Stimulated activated CD4-positive, alpha-beta T cell treated with anti-CD3 and anti-CD28 coated beads, Interleukin-1b, Interleukin-23, amount 100 ng/mL, for 4 hours (primary cell): ENCODE results near the gene RFWD3.
"Not testable (repeated sequence)": the region's sequence is repeated elsewhere in the genome, so short reads cannot be mapped to it uniquely, and the experiment has no call there.

ENCODE experiments used
- DNase-seq, 2 donors: peaks; one replicate each; pipeline ENCODE4 v3.0.0-alpha.2; 2020; ENCODE audit warnings: low read depth in 2 of 2

Gene RFWD3, protein sequence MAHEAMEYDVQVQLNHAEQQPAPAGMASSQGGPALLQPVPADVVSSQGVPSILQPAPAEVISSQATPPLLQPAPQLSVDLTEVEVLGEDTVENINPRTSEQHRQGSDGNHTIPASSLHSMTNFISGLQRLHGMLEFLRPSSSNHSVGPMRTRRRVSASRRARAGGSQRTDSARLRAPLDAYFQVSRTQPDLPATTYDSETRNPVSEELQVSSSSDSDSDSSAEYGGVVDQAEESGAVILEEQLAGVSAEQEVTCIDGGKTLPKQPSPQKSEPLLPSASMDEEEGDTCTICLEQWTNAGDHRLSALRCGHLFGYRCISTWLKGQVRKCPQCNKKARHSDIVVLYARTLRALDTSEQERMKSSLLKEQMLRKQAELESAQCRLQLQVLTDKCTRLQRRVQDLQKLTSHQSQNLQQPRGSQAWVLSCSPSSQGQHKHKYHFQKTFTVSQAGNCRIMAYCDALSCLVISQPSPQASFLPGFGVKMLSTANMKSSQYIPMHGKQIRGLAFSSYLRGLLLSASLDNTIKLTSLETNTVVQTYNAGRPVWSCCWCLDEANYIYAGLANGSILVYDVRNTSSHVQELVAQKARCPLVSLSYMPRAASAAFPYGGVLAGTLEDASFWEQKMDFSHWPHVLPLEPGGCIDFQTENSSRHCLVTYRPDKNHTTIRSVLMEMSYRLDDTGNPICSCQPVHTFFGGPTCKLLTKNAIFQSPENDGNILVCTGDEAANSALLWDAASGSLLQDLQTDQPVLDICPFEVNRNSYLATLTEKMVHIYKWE

DNA sequence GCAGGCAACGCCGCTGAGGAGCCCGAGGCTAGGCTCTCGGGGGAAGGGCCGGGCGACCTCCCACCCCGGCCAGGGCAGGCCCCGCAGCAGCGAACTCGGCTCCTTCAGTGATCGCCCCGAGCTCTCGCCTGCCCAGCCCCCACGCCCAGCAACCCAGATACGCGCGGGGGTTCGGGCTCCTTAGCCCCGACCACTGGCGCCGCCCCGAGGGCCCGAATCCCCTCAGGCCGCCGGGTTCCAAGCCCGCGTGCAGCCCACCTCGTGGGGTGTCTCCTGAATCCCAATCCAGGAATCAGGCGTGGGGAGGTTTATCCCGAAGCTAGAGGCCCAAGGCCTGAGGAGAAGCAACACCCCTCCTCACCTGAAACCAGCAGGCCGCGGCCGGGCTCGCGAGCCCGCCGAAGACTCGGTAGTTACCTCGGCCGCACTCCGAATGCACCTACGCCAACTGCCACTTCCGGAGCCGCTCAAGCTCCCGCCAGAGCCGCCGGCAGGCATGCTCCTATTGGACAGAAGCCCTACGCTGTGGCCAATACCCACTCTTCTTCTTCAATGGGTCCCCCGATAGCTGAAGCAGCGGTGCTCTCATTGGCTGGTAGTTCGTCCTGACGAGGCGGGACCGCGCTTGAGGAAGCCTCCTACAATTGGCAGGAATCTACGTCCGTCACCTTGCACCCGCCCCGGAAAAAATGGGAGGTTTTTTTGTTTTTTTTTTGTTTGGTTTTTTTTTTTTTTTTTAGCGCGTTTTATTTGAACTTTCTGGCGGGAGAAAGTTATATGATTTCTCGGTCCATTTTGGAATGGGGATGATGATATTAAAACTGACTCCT, at the start of gene RFWD3:
Gene RFWD3, minus strand, starts transcription at position 453 of the 830 bp plus-strand sequence. CDS start 5,428 bp downstream, outside the sequence.
- peak; percentile 78 to 92 for DNase-seq

DNA sequence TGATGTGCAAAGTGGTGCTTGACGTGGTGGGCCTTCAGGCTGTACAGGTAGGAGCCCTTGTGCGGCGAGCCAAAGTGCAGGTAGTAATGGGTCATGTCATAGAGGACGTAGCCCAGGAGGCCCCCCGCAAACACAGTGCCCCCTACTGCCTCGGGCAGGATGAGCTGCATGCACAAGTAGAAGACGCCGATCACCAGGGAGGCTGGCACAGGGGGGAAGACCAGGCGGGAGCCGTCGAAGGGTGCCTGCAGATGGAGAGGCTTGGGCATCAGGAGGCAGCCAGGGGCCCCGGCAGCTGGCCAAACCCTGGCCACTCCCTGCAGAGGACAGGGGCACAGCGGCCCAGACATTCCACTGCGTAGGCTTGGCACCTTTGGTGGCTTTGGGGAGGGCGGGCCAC, 49.7 kb upstream of the RFWD3 start:
- DNase-seq = no peak

DNA sequence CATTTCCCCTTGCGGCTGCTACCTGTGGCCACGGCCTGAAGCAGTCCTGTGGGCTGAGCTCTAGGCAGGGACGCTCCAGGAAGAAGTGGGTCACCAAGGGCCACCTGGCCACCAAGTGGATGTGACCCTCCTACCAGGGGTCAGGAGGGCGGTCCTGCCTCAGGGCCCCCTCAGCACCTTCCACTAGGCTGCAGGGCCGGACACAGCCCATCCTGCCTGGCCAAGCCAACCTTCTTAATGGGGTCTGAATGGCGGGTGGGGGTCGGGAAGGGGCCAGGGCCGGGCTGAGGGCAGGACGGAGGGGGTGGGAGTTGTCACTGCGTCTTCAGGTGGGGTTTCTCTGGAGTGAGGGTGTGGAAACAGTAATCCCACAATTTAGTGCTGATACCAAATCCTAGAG, 47.2 kb upstream of the RFWD3 start:
- DNase-seq = no peak

DNA sequence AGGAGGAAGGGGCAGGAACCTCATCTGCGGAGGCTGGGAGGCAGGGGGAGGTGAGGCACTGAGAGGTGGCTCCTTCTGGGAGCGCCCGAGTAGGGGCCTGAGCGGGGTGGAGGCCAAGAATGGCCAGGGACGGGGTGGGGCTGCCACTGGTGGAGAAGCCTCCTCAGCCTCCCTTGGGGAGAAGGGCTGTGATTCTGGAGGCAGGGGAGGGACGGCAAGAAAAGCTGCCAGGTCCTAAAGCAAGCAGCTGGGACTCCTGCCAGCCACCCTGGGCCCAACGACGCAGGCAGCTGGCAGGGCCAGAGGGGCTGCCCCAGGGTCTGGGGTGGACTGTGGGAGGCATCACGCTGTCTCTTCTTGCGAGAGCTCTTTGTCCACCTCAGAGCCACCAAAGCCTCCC, 46.6 kb upstream of the RFWD3 start:
- DNase-seq = no peak

DNA sequence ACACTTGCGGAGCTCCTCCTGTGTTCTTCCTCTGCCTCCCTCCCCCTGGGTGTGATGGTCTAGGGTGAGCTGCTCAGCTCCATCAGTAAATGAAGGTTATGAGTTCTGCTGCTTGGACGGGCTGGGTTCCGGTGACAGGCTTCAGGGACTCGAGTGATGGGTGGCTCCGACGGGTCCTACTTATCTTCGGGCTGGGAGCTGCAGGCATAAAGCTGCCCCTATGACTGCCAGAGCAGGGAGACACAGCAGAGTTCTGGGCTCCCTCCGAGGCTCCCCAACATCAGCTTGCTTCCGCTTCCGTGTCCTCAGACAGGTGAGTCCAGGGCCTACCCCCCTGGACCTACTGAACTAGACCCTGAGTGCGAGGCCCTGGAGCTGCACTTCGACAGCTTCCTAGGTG, 45.3 kb upstream of the RFWD3 start:
- no peak for DNase-seq

DNA sequence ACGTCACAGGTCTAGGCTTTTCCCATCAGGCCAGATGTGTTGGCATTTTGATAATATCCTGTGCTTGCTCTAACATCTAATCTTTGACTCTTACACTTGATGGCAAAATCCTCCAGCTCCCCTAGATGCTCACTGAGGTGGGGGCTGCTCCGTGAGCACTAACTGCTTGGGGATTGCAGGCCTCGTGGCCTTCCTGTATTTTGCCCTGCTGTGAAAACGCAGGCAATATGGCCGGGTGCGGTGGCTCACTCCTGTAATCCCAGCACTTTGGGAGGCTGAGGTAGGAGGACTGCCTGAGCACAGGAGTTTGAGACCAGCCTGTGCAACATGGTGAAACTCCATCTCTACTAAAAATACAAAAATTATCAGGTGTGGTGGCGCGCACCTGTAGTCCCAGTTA, 43.7 kb upstream of the RFWD3 start:
- no peak for DNase-seq

DNA sequence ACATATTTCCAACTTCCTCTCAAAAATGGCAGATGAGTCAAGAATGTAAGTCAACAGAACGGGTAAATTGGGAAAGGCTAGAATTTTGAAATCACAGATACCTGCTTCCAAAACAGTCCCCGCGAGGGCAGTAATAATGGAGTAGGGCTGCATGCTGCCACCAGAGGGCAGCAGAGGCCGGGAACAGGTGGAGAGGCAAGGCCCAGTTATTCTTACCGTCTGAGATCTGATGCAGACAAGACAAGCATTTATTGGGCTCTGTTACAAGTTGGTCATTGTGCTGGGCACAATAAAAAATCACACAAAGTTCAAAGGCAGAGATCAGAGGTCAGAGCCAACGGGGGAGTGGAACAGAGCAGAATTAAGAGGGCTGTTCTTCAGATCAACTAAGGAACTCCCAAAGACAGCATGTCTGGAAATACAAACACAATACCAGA, 42.8 kb upstream of the RFWD3 start:
- DNase-seq = peak; percentile 74 to 81

DNA sequence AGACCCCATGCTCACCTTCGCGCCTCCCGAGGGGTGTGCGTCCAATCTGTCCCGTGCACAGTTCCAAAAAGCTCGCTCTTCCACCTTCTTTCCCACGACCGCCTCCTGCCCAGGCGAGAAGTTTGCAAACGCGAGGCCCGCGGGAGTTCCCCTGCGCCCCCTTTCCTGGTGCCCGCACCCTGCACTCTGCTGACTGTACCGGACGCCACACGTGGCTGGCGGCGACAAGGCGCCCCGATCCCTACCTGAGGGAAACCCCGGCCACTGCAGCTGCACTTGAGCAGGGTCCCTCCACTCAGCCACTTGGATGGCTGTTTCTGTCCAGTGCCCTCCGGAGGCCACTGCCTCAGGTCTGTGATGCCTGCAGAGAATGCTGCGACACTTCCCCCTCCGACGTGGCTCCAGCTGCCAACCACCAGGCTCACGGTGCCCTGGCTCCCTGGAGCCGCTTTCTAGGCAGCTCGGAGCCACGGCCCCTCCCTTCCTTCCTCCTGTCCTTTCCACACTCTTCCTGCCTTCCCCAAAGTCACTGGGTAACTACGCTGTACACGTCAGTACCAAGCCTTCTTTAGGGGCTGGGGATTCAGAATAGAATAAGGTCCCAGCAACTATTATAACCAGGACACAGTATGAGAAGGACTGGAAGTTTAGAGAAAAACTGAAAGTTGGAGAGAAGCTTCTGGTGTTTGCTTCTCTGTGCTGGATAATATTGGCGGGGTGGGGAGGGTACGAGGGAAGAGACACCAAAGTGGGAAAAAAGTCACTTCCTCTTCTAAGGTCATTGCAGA, 34.0 kb upstream of the RFWD3 start, which contains the start of gene MLKL:
Gene MLKL, minus strand, starts transcription at position 425 of the 788 bp plus-strand sequence. CDS start 5,105 bp downstream, outside the sequence.
- peak; percentile 46 to 56 for DNase-seq

DNA sequence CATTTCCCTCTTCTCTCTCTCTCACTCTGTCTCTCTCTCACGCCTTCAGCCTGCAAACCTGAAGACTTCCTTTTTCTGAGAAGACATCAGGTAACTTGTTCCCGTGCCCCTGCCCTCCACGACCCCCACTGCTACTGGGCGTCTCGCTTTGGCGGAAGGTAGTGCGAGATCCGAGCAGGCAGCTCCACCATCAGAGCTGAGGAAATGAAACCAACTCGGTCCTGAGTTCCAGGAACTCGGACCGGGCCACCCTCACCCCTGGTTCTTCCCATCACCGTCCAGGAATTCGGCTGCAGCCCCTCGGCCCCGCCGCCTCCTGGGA, 33.4 kb upstream of the RFWD3 start:
- DNase-seq = peak; percentile 10 to 13

DNA sequence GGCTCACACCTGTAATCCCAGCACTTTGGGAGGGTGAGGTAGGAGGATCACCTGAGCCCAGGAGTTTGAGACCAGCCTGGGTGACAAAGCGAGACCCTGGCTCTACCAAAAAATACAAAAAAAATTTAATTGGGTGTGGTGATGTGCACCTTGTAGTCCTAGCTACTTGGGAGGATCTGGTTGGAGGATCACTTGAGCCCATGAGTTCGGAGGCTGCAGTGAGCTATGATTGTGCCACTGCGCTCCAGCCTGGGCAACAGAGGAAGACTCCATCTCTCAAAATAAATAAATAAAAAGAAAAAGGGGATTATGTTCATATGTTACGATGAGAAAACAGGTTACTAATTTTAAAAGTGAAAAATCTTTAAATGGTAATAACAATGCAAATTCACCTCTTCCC, 33.0 kb upstream of the RFWD3 start:
- no peak for DNase-seq

DNA sequence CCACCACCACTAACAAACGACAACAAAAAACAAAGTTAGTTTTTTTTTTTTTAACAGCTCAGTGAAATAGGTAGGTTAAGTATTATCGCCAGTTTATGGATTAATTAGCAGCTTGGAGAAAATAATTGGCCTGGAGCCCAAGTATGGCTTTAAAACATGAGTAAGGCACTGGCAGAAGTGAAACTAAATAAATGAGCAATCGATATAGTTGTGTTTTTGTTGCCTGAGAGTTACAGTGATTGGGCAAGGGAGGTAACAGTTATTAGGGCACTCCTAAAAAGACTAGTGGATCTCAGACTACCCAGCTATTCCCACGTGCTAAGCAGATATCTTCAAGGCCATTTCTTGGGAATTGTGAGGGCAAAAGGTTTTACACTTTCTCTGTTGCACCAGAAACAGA, 31.5 kb upstream of the RFWD3 start:
- no peak for DNase-seq

DNA sequence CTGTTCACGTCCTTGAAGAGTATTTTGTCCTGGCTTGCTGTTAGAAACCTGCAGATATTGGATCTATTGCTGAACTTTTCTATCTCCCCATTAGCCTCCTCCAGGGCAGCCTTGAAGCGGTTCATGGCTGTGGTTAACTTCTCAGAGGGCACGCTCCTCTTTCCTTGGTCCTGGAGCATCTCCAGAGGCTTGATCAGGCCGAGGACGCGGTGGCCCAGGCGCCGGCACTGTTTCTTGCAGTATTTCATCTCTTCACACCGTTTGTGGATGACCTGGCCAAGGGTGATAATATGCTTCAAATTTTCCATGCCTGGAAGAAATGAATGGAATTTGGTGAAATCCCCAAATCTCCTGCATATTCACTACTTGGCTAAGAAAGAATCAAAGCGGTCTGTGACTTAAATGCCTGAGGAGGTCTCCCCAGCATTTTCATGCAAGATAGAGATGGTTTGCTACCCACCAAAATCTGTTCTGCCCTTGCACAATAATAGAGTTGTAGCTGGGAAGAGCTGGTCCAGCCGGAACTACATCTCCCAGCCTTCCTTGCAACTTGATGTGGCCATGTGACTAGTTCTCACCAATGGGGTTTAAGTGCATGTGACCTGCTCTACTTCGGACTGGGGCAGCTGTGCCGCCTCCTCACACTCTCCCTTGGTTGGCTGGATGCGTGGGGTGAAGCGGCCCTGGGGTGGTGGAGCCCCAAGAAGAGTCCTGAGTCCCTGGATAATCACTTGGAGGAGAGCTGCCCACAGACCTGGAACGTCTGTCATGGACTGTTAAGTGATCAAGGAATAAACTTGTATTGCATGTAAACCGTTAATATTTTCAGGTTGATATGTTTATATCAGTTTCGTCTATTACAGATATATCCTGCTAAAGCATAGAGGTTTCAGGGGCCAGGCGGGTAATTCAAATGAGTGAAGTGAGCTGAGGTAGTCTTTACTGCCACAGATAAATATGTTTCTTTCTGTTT, 29.1 kb upstream of the RFWD3 start:
- peak in 1 of 2 donors; percentile 28 for DNase-seq

DNA sequence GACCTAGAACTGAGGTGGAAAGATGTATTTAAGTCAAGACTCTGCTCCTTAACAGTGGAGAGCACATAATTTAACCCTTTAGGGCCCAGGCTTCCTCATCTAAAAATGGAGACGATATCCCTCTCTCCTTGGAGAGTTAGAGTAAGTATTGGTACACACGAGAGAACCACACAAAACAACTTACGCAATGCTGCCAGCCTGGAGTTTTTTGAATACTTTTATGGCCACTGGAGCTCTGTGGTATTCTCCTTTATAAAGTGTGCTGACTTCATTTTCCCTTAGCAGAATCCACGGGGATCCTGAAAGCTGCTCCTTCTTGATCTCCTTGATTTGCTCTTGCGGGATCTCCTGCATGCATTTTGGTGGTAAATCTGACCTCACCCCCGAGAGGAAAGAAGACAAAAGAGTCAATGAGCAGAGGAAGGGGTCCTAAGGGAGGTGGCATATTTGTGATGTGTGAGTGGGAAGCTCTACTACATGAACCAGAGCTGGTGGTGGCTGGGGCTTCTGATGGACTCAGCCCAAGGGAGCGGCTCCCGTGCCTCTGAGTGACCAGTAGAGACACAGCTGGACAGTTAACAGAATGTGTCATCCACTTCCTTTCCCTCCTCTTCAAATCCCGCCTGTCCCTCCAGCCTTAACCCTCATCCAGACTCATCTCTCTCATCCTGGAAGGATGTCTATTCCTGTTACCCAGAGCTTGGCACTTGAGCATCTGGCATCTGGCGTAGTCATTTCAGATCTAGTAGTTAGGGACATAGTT, 24.6 kb upstream of the RFWD3 start:
- no peak for DNase-seq

DNA sequence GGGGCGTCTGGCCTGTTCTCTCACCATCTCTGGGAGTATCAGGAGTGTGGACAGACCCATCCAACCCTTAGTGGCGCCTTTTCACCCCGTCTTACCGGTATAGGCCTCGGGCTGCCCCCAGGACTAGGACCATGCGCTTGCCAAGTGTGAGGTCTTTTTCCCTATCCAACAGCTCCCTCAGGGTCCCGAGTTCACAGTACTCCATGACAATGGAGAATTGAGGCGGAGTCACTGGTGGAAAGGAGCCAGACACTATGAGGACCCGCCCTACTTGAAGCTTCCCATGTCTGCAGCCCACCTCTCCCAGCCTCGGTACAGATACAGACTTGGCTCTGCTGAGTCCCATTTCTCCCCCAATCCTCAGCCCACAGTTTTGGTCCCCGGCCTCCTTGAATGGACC, 15.9 kb upstream of the RFWD3 start:
- no peak for DNase-seq

DNA sequence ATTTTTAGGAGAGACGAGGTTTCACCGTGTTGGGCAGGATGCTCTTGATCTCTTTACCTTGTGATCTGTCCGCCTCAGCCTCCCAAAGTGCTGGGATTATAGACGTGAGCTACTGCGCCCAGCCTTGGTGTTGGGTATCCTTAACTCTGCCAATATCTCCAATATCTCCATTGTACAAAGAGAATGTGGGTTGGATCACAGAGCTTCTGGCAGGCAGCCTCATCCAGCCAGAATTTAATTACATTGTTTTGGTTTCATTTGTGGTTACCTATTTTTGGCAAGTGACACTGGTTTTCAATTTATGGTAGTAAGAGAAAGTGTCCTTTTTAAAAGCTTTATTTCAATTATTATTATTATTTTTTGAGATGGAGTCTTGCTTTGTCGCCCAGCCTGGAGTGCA, 14.0 kb upstream of the RFWD3 start:
- DNase-seq = no peak

DNA sequence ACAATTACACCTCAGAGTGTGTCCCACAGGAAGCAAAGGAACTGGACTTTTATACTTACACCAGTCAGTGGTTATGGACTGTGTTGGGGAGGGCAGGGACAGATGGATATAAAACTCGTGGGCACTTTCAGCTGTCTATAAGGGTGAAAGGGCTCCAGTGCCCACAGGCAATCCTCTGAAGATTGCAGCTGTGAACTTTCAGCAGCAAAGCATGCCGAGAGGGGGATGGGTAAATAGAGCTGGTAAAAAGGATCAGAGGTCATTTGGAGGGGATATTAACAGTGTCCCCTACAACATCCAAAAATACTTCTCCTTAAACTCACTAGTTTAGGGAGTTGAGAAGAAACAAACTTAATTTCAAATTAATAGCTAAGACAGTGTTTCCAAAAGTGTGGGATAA, 13.3 kb upstream of the RFWD3 start:
- DNase-seq = no peak

DNA sequence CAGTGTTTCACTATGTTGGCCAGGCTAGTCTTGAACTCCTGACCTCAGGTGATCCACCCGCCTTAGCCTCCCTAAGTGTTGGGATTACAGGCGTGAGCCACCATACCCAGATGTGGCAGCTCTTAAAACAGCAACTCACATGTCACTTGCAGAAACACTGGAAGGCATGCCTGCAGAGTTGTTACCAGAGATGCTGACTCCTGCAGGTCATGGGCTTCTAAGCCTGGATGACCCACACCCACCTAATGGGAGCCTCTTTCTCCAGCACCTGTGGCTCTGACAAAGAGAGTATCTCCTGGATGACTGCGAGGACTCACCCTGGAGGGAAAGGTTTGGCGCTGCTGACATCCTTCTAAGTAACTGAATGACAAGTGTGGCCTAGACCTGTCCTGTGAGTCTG, 11.2 kb upstream of the RFWD3 start:
- DNase-seq = no peak

DNA sequence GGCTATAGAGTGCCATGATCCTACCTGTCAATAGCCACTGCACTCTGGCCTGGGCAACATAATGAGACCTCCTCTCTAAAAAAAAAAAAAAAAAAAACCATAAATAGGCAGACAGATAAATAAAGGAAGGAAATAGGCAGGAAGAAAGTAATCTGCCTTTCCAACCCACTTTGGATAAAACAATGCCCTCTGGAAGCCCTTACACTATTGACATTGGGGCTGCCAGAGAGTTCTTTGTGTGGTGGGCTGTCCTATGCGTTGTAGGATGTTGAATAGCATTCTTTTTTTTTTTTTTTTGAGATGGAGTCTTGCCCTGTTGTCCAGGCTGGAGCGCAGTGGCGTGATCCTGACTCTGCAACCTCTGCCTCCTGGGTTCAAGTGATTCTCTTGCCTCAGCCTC, 7.2 kb upstream of the RFWD3 start:
- no peak for DNase-seq

DNA sequence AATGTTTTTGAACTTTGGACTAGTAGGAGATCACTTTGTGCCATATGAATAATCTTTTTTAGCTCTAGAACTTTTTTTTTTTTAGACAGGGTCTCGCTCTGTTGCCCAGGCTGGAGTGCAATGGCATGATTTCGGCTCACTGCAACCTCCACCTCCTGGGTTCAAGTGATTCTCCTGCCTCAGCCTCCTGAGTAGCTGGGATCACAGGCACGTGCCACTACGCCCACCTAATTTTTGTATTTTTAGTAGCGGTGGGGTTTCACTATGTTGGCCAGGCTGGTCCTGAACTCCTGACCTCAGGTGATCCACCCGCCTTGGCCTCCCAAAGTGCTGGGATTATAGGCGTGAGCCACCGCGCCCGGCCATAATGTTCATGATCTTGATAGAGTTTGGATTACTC, 2.2 kb upstream of the RFWD3 start:
- not testable (repeated sequence) for DNase-seq
